ENCODE data around the gene RESP18. TPM values are rescaled to one million over a fixed set of nuclear protein-coding genes. Genes with fewer than 3 reads are reported as not detected.

The RESP18 gene
- total RNA-seq, 6 experiments from 2014 or later: not detected

DNA sequence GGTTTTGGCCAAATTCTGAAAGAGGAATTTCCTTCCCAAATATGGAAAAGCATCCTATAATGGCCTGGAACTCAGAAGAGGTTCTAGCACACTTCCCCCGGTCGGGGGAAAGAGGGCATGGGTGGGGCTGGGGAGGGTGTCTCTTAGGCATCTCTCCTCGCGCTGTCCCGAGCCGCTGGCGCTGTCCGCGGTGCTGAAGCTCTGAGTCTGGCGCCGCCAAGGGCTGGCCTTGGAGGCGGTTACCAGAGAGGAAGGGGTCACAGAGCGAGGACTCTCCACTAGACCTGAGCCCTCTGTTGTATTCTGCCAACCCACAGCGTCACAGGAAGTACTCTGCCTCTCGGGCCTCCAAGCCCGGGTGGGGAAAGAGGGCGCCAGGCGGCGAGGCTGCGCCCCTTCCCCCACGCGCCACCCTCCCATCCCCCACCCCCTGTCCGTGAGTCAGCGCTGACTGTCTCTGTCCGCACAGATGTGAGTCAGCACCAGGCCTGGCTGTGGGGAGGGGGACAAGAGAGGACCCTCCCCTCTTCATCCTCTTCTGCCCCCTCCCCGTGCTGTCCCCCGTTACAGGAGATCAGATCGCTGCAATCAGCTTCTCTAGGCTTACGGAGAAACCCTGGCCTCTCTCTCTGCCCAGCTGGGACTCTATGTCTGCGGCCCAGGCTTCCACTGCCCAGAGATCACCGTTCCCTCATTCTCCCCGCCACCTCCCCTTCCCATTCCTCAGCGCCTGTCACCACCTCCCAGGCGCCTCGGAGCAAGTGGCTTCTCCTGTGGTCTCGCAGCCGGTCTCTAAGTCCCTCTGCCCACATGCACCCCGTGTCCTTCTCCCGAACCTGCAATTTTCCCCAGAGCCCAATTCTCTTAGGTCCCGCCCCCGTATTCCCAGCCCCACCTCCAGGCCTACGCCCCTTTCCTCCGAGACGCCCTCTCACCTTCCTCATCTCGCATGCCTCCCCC, 24.1 kb downstream of the RESP18 start:
- WGBS (ENCODE audit: insufficient coverage, low coverage, low lambda C conversion rate, missing lambda C conversion rate): 6% methylated on average over 19 of the region's 45 CpGs
- H3K4me3 ChIP-seq: no peak overlapping the region
- intact Hi-C loops (cut with DNase I): no loop called here
- peaks cover 0 to 6% of the 10 kb centered on the region in 2 donors for H3K27me3 ChIP-seq
- H3K36me3 ChIP-seq: no peaks in the 10 kb centered on the region
- peaks cover 0 to 3% (median 0%) of the 10 kb centered on the region in 4 donors for H3K4me1 ChIP-seq
- ATAC-seq (peak; percentile 70 to 81 (median 80)), DNase-seq (peak in 2 of 3 donors; percentile 57 to 58)
- TF ChIP-seq, protein P1, sequence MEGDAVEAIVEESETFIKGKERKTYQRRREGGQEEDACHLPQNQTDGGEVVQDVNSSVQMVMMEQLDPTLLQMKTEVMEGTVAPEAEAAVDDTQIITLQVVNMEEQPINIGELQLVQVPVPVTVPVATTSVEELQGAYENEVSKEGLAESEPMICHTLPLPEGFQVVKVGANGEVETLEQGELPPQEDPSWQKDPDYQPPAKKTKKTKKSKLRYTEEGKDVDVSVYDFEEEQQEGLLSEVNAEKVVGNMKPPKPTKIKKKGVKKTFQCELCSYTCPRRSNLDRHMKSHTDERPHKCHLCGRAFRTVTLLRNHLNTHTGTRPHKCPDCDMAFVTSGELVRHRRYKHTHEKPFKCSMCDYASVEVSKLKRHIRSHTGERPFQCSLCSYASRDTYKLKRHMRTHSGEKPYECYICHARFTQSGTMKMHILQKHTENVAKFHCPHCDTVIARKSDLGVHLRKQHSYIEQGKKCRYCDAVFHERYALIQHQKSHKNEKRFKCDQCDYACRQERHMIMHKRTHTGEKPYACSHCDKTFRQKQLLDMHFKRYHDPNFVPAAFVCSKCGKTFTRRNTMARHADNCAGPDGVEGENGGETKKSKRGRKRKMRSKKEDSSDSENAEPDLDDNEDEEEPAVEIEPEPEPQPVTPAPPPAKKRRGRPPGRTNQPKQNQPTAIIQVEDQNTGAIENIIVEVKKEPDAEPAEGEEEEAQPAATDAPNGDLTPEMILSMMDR (IDR thresholded peaks at IDR 0.05): no peak
- no peak for TF ChIP-seq POLR2A (IDR thresholded peaks at IDR 0.05)
- H3K27ac ChIP-seq: no peak overlapping the region
- no peaks in the 10 kb centered on the region for H3K9me3 ChIP-seq

DNA sequence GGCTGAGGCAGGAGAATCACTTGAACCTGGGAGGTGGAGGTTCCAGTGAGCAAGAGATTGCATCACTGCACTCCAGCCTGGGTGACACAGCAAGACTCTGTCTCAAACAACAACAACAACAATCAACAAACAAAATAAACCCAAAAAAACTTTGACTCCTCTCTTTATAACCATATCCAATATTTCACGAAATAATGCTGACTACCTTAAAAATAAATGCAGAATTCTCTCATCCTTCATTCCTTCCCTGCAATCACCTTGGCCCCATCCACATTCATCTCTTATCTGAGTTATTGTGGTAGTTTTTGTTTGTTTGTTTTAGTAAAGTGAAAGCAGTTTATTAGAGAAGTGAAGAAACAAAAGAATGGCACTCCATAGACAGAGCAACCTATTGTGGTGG, 26.5 kb downstream of the RESP18 start:
- Histone ChIP-seq H3K27ac (no peak overlapping the region), H3K4me3 (no peak overlapping the region), H3K4me1 (peaks cover 0 to 3% (median 0%) of the 10 kb centered on the region in 4 donors), H3K9me3 (no peaks in the 10 kb centered on the region), H3K27me3 (peaks cover 0 to 6% of the 10 kb centered on the region in 2 donors), H3K36me3 (no peaks in the 10 kb centered on the region)
- WGBS (ENCODE audit: insufficient coverage, low coverage, low lambda C conversion rate, missing lambda C conversion rate): 68% methylated on average over 1 of the region's 1 CpG
- DNase-seq (no peak), ATAC-seq (no peak)
- intact Hi-C loops (cut with DNase I): no loop called here
- no peak for TF ChIP-seq POLR2A (IDR thresholded peaks at IDR 0.05)
- TF ChIP-seq, protein P1 (IDR thresholded peaks at IDR 0.05): no peak

DNA sequence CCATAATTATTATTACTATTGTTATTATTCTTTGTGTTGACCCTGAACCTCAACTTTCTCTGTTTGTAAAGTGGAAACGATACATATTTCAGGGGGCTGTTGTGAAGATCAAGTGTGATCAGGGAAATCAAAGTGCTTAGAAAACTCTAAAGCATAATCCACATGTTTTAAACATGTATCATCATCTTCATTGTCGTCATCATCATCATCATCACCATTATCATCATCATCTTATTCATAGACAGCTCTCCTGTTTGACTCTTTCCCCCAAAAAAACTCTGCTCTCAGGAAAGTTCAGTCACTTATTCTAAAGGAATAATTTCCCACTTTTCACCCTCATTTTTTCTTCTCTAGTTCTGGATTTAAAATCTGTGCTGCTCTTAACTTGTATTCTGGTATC, 28.3 kb downstream of the RESP18 start:
- H3K4me1 ChIP-seq: peaks cover 0 to 3% (median 0%) of the 10 kb centered on the region in 4 donors
- DNase-seq (no peak), ATAC-seq (no peak)
- no peaks in the 10 kb centered on the region for H3K9me3 ChIP-seq
- peaks cover 0 to under 1% of the 10 kb centered on the region in 2 donors for H3K27me3 ChIP-seq
- 27% methylated on average over 2 of the region's 2 CpGs for WGBS (ENCODE audit: insufficient coverage, low coverage, low lambda C conversion rate, missing lambda C conversion rate)
- H3K27ac ChIP-seq: no peak overlapping the region
- H3K36me3 ChIP-seq: no peaks in the 10 kb centered on the region
- TF ChIP-seq, protein P1 (IDR thresholded peaks at IDR 0.05): no peak
- no peak for TF ChIP-seq POLR2A (IDR thresholded peaks at IDR 0.05)
- H3K4me3 ChIP-seq: no peak overlapping the region
- intact Hi-C loops (cut with DNase I): loop anchor here in 1 of 2 donors (5.0 kb wide), 1 partner anchor 137 kb away; no protein-coding TSS in a partner anchor

DNA sequence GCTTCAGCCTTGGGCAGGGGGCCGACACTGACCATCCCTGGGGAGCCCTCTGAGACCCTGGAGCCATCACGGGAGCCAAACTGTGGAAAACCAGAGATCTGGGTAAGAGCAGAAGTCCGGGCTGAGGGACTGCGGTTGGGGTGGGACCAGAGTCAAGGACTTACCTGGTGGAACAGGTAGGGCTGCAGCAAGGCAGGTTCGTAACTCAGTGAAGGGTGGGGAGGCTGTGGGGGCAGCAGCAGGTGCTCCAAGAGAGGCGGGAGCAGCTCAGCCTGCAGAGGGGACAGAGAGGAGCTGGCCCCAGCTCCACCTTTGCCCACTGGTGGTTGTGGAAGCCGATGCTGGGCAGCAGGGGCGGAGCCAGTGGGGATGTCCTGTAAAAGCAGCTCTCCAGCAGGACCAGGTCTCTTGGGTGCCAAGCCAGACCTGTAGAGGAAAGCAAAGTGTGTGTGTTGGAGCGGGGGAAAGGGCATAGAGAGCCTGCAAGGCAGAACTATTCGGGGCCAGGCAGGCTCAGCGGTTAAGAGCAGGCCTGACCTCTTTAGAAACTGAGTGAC, 30.1 kb downstream of the RESP18 start:
- no peak for DNase-seq

More for the DNA sequence above, 30.1 kb downstream of the RESP18 start:
- no peak overlapping the region for H3K27ac ChIP-seq
- H3K4me1 ChIP-seq: no peaks in the 10 kb centered on the region
- intact Hi-C loops (cut with DNase I): loop anchor here in 1 of 2 donors (5.0 kb wide), 1 partner anchor 135 kb away; no protein-coding TSS in a partner anchor
- WGBS (ENCODE audit: insufficient coverage, low coverage, low lambda C conversion rate, missing lambda C conversion rate): 58% methylated on average over 7 of the region's 11 CpGs
- H3K4me3 ChIP-seq: no peak overlapping the region
- no peak for TF ChIP-seq POLR2A (IDR thresholded peaks at IDR 0.05)
- TF ChIP-seq, protein P1 (IDR thresholded peaks at IDR 0.05): no peak
- ATAC-seq: no peak
- no peaks in the 10 kb centered on the region for H3K27me3 ChIP-seq
- no peaks in the 10 kb centered on the region for H3K9me3 ChIP-seq
- no peaks in the 10 kb centered on the region for H3K36me3 ChIP-seq

Data from right lobe of liver (tissue), 6 donors.